Peyer's patch (tissue), 4 donors: ENCODE data around the gene IL17REL.

Experiments used
- POLR2A ChIP-seq, 2 donors: fragments of 450-650 bp; IDR thresholded peaks; one replicate each; pipeline ENCODE4 v1.5.1; 2017; ENCODE audit warnings: antibody characterized with exemption in 2 of 2, mild to moderate bottlenecking in 2 of 2, moderate library complexity in 2 of 2
- TF ChIP-seq, protein P1 (sequence below), 6 experiments: fragments of 450-650 bp in 4 of 6; fragments of 200-600 bp in 2 of 6; sonication (generic) in 1 of 6; IDR thresholded peaks; one replicate each; pipeline ENCODE4 v1.5.1; 2017 to 2019; ENCODE audit warnings: antibody characterized with exemption in 6 of 6, mild to moderate bottlenecking in 3 of 6, moderate library complexity in 1 of 6

DNA sequence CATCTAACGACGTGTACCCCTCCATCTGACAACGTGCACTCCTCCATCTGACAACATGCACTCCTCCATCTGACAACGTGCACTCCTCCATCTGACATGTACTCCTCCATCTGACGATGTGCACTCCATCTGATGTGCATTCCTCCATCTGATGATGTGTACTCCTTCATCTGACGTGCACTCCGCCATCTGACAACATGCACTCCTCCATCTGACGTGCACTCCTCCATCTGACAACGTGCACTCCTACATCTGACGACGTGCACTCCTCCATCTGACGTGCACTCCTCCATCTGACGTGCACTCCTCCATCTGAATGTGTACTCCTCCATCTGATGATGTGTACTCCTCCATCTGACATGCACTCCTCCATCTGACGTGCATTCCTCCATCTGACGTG lies 8.0 kb upstream of the IL17REL start:
- TF ChIP-seq, protein P1, sequence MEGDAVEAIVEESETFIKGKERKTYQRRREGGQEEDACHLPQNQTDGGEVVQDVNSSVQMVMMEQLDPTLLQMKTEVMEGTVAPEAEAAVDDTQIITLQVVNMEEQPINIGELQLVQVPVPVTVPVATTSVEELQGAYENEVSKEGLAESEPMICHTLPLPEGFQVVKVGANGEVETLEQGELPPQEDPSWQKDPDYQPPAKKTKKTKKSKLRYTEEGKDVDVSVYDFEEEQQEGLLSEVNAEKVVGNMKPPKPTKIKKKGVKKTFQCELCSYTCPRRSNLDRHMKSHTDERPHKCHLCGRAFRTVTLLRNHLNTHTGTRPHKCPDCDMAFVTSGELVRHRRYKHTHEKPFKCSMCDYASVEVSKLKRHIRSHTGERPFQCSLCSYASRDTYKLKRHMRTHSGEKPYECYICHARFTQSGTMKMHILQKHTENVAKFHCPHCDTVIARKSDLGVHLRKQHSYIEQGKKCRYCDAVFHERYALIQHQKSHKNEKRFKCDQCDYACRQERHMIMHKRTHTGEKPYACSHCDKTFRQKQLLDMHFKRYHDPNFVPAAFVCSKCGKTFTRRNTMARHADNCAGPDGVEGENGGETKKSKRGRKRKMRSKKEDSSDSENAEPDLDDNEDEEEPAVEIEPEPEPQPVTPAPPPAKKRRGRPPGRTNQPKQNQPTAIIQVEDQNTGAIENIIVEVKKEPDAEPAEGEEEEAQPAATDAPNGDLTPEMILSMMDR (IDR thresholded peaks at IDR 0.05) = no peak
- TF ChIP-seq POLR2A (IDR thresholded peaks at IDR 0.05) = no peak
